ENCODE measurements around the gene ZNF614. TPM values are rescaled to one million over a fixed set of nuclear protein-coding genes. Genes with fewer than 3 reads are reported as not detected.
"Not testable (repeated sequence)": the region's sequence is repeated elsewhere in the genome, so short reads cannot be mapped to it uniquely, and the experiment has no call there.

ZNF614 gene
- total RNA-seq, 1 donor from 2014 or later: 12.0 TPM

- DNase-seq (ENCODE audit: low spot score): peak; percentile 98
Measured at GRCh38 chr19:51986309-51987291, 41.6 kb downstream of the ZNF614 start, which contains the start of gene ZNF350. ZNF350 (minus strand) TSS chr19:51986840; CDS start chr19:51974360, 12,480 bp downstream.

GRCh38 chr19:51983361-51983760 is 44.8 kb downstream of the ZNF614 start:
- DNase-seq (ENCODE audit: low spot score): no peak

DNA sequence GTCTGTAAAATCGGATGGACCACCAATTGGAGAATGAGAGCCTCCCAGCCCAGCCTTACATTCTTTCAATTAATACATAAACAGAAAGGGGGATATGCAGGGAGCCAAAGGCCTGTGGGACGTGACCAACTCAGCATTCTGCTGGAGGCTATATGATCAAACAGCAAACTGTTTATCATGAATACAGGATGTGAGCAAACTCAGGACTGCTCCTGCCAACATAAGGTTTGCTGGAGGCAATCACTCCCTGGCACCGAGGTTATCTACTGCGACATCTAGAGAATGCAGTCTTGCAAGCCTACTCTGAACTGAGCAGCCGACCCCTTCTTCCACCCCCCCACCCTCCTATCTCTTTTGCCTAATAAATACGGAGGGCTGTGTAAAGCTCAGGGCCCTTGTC is 47.3 kb downstream of the ZNF614 start:
- not testable (repeated sequence) for DNase-seq (ENCODE audit: low spot score)

- DNase-seq (ENCODE audit: low spot score): no peak
Measured at GRCh38 chr19:51980116-51980736, 48.0 kb downstream of the ZNF614 start.

- no peak for DNase-seq (ENCODE audit: low spot score)
Measured at GRCh38 chr19:51978882-51979281, 49.3 kb downstream of the ZNF614 start.

DNA sequence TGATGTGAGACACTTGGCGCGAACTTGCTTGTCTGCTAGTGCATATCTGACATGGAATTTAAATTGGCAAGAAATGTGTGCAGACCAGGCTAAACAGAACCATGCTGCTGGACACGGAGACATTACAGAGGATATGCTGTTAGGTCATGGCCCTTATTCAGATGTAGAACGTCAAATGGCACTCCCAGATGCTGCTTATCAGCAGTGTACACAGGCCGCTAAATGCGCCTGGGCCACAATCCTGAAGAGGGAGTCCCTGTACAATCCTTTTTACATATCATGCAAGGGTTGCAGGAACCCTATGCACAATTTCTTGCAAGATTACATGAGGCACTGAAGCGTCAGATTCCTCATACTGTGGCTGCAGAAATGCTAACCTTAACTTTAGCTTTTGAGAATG is 50.8 kb downstream of the ZNF614 start:
- no peak for DNase-seq (ENCODE audit: low spot score)

DNA sequence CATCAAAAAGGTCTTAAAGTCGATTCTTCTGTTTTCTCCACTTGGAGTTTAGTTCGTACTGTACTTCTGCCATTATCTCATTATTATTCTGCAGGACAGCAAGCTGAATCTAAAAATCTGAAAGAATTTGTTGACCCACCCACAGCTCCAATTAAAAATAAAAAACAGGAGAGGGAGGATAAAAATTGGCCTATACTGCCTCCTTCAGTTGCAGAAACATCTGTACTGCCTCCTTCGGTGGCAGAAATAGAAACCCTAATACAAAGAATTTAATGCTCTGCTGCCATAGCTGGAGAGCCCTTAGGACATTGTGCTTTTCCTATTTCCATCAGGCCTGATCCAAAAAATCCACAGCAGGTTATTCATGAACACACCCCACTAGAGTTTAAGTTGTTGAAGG is 51.3 kb downstream of the ZNF614 start:
- no peak for DNase-seq (ENCODE audit: low spot score)

DNA sequence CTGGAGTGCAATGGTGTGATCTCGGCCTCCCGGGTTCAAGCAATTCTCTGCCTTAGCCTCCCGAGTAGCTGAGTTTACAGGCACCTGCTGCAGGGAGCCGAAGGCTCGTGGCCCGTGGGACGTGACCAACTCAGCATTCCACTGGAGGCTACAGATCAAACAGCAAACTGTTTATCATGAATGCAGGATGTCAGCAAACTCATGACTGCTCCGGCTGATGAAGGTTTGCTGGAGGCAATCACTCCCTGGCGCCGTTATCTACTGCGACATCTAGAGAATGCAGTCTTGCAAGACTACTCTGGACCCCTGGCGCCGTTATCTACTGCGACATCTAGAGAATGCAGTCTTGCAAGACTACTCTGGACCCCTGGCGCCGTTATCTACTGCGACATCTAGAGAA is 52.4 kb downstream of the ZNF614 start:
- DNase-seq (ENCODE audit: low spot score): not testable (repeated sequence)

GRCh38 chr19:51971624-51972023 is 56.6 kb downstream of the ZNF614 start:
- DNase-seq (ENCODE audit: low spot score): no peak

- no peak for DNase-seq (ENCODE audit: low spot score)
Measured at GRCh38 chr19:51970718-51971117, 57.5 kb downstream of the ZNF614 start.

GRCh38 chr19:51965583-51965982 is 62.6 kb downstream of the ZNF614 start:
- DNase-seq (ENCODE audit: low spot score): no peak

Other genes starting within 250 kb of the ZNF614 start
- 2.6 TPM for gene FPR3, start 233.2 kb downstream of the ZNF614 start, total RNA-seq (ENCODE audit: insufficient read depth, low replicate concordance)
- 45.0 TPM for gene ZNF577, start 140.4 kb downstream of the ZNF614 start, total RNA-seq (ENCODE audit: insufficient read depth, low replicate concordance)
- 10.8 TPM for gene ZNF649, start 123.4 kb downstream of the ZNF614 start, total RNA-seq (ENCODE audit: insufficient read depth, low replicate concordance)
- 11.8 TPM for gene ZNF613, start 100.9 kb downstream of the ZNF614 start, total RNA-seq (ENCODE audit: insufficient read depth, low replicate concordance)
- 13.2 TPM for gene ZNF350, start 41.5 kb downstream of the ZNF614 start, total RNA-seq (ENCODE audit: insufficient read depth, low replicate concordance)
- 18.1 TPM for gene ZNF615, start 20.2 kb downstream of the ZNF614 start, total RNA-seq (ENCODE audit: insufficient read depth, low replicate concordance)
- gene ZNF432, start 20.5 kb upstream of the ZNF614 start, total RNA-seq (ENCODE audit: insufficient read depth, low replicate concordance): 15.6 TPM
- gene ZNF841, start 67.4 kb upstream of the ZNF614 start, total RNA-seq (ENCODE audit: insufficient read depth, low replicate concordance): 58.5 TPM
- 19.7 TPM for gene ZNF616, start 111.6 kb upstream of the ZNF614 start, total RNA-seq (ENCODE audit: insufficient read depth, low replicate concordance)
- 11.6 TPM for gene ZNF836, start 143.2 kb upstream of the ZNF614 start, total RNA-seq (ENCODE audit: insufficient read depth, low replicate concordance)
- 39.5 TPM for gene PPP2R1A, start 161.7 kb upstream of the ZNF614 start, total RNA-seq (ENCODE audit: insufficient read depth, low replicate concordance)
- 25.3 TPM for gene ZNF766, start 241.2 kb upstream of the ZNF614 start, total RNA-seq (ENCODE audit: insufficient read depth, low replicate concordance)